K562 (cell line): Measurements from ENCODE around the gene RGS12. TPM values are rescaled to one million over a fixed set of nuclear protein-coding genes. Genes with fewer than 3 reads are reported as not detected.

ENCODE experiments used
- ATAC-seq: fragments of 200-7000 bp; cut with Tn5 transposase; 3 replicates; pipeline ENCODE4 v1.9.1; 2020; ENCODE audit warnings: moderate library complexity
- BruUV-seq: library from RNA; stranded (reverse); fragments of 400-500 nt; replicated peaks from 2 replicates; lab custom pipeline; 2021; lab: Mats Ljungman, UMichigan
- CTCF ChIA-PET: fragments of 300-600 bp; formaldehyde crosslinking; extraction: SDS; loops from one replicate; lab custom pipeline; 2021; ENCODE audit warnings: low intra/inter-chr PET ratio; lab: Yijun Ruan, JAX
- POLR2A ChIA-PET: fragments of 300-600, 350-650 bp; sonication (Branson Sonifier 250); formaldehyde crosslinking; extraction: SDS; loops from one replicate; lab custom pipeline; 2021; ENCODE audit warnings: antibody characterized with exemption, inconsistent platforms; lab: Yijun Ruan, JAX
- DNase-seq, 4 experiments: peaks; one replicate each; pipeline versions ENCODE4 v3.0.0 to v3.0.0-alpha.2; 2011 to 2018; ENCODE audit warnings: low spot score in 3 of 4, mixed read lengths in 3 of 4; ENCODE audit errors: extremely low read depth in 1 of 4
- FAIRE-seq: peaks from 2 replicates; lab custom pipeline; 2011; peaks lifted over from hg19 to GRCh38; lab: Jason Lieb, UNC
- H2AFZ ChIP-seq: 2 replicates; pipeline ENCODE4 v1.6.0; 2011; ENCODE audit warnings: low read depth, low read length, control low read depth, inconsistent platforms
- H3K27ac ChIP-seq: fragments of 200-600 bp; 3 replicates; pipeline ENCODE4 v1.8.0; 2011; ENCODE audit warnings: low read depth, mild to moderate bottlenecking, control low read depth, inconsistent platforms, low read length, moderate library complexity, mixed read lengths; ENCODE audit errors: extremely low read depth
- H3K27me3 ChIP-seq, 2 experiments: fragments of 300-600 bp in 1 of 2; 2 replicates in 1 of 2; 3 replicates in 1 of 2; pipeline versions ENCODE4 v1.6.0 to v1.8.0; 2011; ENCODE audit warnings: inconsistent platforms in 2 of 2, low read length in 2 of 2, mild to moderate bottlenecking in 1 of 2, mixed read lengths in 1 of 2, moderate library complexity in 1 of 2; ENCODE audit not compliant: control insufficient read depth in 2 of 2, insufficient read depth in 2 of 2
- H3K36me3 ChIP-seq: fragments of 300-600 bp; 3 replicates; pipeline ENCODE4 v1.8.0; 2011; ENCODE audit warnings: mild to moderate bottlenecking, low read length, inconsistent platforms; ENCODE audit not compliant: control insufficient read depth, insufficient read depth
- H3K4me1 ChIP-seq, 2 experiments: fragments of 200-600 bp in 1 of 2; replicated peaks in 1 of 2; 2 replicates in 1 of 2; 3 replicates in 1 of 2; pipeline versions ENCODE4 v1.5.1 to v1.8.0; 2011; ENCODE audit warnings: inconsistent platforms in 2 of 2, low read length in 2 of 2, mild to moderate bottlenecking in 1 of 2, mixed read lengths in 1 of 2, moderate library complexity in 1 of 2; ENCODE audit not compliant: control insufficient read depth in 2 of 2, insufficient read depth in 2 of 2
- H3K4me2 ChIP-seq: 2 replicates; pipeline ENCODE4 v1.6.1; 2011; ENCODE audit warnings: low read length, control low read depth, inconsistent platforms, mixed read lengths; ENCODE audit not compliant: insufficient read depth
- H3K4me3 ChIP-seq: fragments of 200-600 bp; sonication (generic), shearing (Covaris generic); 2 replicates; pipeline ENCODE4 v1.5.1; 2016; ENCODE audit warnings: control low read depth, inconsistent platforms
- H3K79me2 ChIP-seq: fragments of 200-600 bp; 3 replicates; pipeline ENCODE4 v1.8.0; 2011; ENCODE audit warnings: low read length, inconsistent platforms; ENCODE audit not compliant: control insufficient read depth, insufficient read depth
- H3K9ac ChIP-seq, 2 experiments: 2 replicates each; pipeline versions ENCODE4 v1.6.0 to v1.6.1; 2011; ENCODE audit warnings: low read depth in 2 of 2, low read length in 2 of 2, control low read depth in 1 of 2, inconsistent platforms in 1 of 2, mild to moderate bottlenecking in 1 of 2, mixed read lengths in 1 of 2; ENCODE audit not compliant: insufficient read depth in 1 of 2
- H3K9me1 ChIP-seq: one replicate; pipeline ENCODE4 v1.6.0; 2011; ENCODE audit warnings: inconsistent platforms, mild to moderate bottlenecking, low read length, moderate library complexity; ENCODE audit not compliant: control insufficient read depth, insufficient read depth
- H3K9me3 ChIP-seq: replicated peaks from 2 replicates; pipeline ENCODE4 v1.5.1; 2011; ENCODE audit warnings: low read depth, low read length, inconsistent platforms; ENCODE audit not compliant: control insufficient read depth, insufficient read depth
- H4K20me1 ChIP-seq: replicated peaks from 2 replicates; pipeline ENCODE4 v1.6.1; 2011; ENCODE audit warnings: low read length, inconsistent platforms, mixed read lengths; ENCODE audit not compliant: control insufficient read depth, insufficient read depth
- RFX1 ChIP-seq: fragments of 450-650 bp; IDR thresholded peaks from 2 replicates; pipeline ENCODE4 v1.6.1; 2016; ENCODE audit warnings: mild to moderate bottlenecking, moderate library complexity
- SETDB1 ChIP-seq: IDR thresholded peaks from one replicate; pipeline ENCODE4 v1.6.1; 2012; ENCODE audit warnings: low read length, control low read depth, inconsistent platforms
- TSHZ1 ChIP-seq: fragments of 250-450 bp; sonication (Bioruptor Pico); IDR thresholded peaks from 2 replicates; pipeline ENCODE4 v1.4.0; 2020; ENCODE audit warnings: mild to moderate bottlenecking, moderate library complexity
- WGBS: fragments of 100-300 bp; shearing (Covaris generic); methylation state at CpG from one replicate; pipeline ENCODE4 v1.1.6; 2016; ENCODE audit warnings: low coverage, mixed read lengths; ENCODE audit not compliant: insufficient coverage; ENCODE audit errors: missing lambda C conversion rate; 5-methylcytosine and 5-hydroxymethylcytosine counted together
- in situ Hi-C: fragments of 300-500 bp; cut with MboI; formaldehyde crosslinking; loops from 4 replicates; pipeline ENCODE4 v1.15.0; 2018; ENCODE audit warnings: inconsistent platforms, mixed read lengths
- intact Hi-C: fragments of 100-400 bp; cut with micrococcal nuclease; formaldehyde crosslinking; loops from 2 replicates; pipeline ENCODE4 v1.14.2; 2022
- polyA plus RNA-seq, 8 experiments: library from polyadenylated mRNA; depleted of rRNA in 4 of 8; stranded (reverse) in 5 of 8; unstranded in 3 of 8; fragments of >200 nt; fragmentation: Nextera tagmentation in 2 of 8; fragmentation: Illumina TruSeq in 1 of 8; extraction: Ambion mirVana in 2 of 8; extraction: Trizol in 1 of 8; gene quantifications; 2 replicates each; pipeline versions ENCODE4 v1.2.1 to v1.2.3, GENCODE V29; 2011 to 2014; ENCODE audit warnings: inconsistent platforms in 1 of 8, missing spikeins in 1 of 8
- total RNA-seq, 7 experiments: library from RNA; depleted of rRNA in 6 of 7; stranded (reverse); fragments of >200 nt in 6 of 7; fragmentation: Illumina TruSeq in 2 of 7; extraction: Trizol in 2 of 7; gene quantifications; 2 replicates each; pipeline versions ENCODE4 v1.2.1 to v1.2.3, GENCODE V29; 2011 to 2021; ENCODE audit warnings: low replicate concordance in 1 of 7

The RGS12 gene
- total and polyA plus RNA-seq, 9 of the 15 experiments (the other 6 are each of a cell fraction or from before 2014, with no cell fraction given), result 0.30 to 8.8 (median 5.5) TPM

DNA sequence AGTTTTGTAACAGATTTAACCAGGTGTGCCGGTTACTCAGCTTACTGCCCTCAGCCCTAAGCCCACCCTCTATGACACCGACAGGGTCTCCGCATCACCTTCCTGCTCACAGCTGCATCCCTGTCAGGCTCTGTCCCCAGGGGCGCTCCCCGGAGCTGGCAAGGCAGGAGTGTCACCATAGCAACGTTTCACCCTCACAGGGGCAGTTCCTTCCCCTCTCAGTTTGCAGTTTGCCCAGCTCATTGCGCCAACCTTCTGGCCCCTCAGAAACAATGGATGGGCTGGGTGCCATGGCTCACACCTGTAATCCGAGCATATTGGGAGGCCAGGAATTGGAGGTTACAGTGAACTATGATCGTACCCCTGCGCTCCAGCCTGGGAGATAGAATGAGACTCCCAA is 42.6 kb downstream of the RGS12 start:
- Histone ChIP-seq H2AFZ (no peak overlapping the region), H3K9ac (no peak overlapping the region), H3K27ac (no peak overlapping the region), H3K27me3 (peaks cover 0 to 32% of the 10 kb centered on the region in 2 experiments; a peak in 2 of 5 replicates), H3K9me1 (peaks cover under 1% of the 10 kb centered on the region), H3K36me3 (no peaks in the 10 kb centered on the region), H3K9me3 (no peaks in the 10 kb centered on the region), H3K79me2 (no peaks in the 10 kb centered on the region), H3K4me3 (no peak overlapping the region), H4K20me1 (peaks cover 13% of the 10 kb centered on the region; the same call in 1 of the 2 replicates), H3K4me2 (no peak overlapping the region), H3K4me1 (peaks cover 0 to 7% of the 10 kb centered on the region in 2 experiments; a peak in 1 of 5 replicates)
- FAIRE-seq, result no peak
- POLR2A ChIA-PET, result interaction anchor here (0.8 kb wide), 1 partner anchor 10 kb away, joined by 4 read pairs; no protein-coding TSS in a partner anchor
- no TSS peak for BruUV-seq
- 43% methylated on average over 10 of the region's 10 CpGs for WGBS
- TF ChIP-seq RFX1, result peak; percentile 32; the same call in 1 of the 2 replicates
- no peak for TF ChIP-seq SETDB1
- in situ Hi-C loops (no loop called here), intact Hi-C loops (no loop called here)
- no peak for ATAC-seq
- DNase-seq, result peak in 1 of 4 experiments; percentile 1
- CTCF ChIA-PET, result no interaction called here

DNA sequence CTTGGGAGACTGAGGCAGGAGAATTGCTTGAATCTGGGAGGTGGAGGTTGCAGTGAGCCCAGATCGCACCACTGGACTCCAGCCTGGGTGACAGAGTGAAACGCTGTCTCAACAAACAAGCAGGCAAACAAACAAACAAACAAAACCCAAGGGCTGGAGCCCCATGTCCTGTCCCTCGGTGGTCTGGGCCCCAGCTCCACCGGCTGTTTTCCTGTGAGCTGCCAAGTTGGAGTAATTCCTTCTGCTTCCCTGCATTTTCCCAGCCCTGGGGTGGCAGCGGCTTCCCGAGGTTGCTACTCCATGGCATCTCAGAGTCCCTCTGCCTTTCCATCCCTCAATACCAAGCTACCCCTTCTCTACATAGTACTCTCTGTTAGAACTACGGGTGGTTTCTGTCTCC is 43.2 kb downstream of the RGS12 start:
- H3K9me3 ChIP-seq, result no peaks in the 10 kb centered on the region
- H3K27me3 ChIP-seq, result peaks cover 0 to 33% of the 10 kb centered on the region in 2 experiments; a peak in 2 of 5 replicates
- no peak for ATAC-seq
- no peak overlapping the region for H3K9ac ChIP-seq
- ChIA-PET CTCF (no interaction called here), POLR2A (interaction anchor here (0.8 kb wide), 1 partner anchor 1198 kb away, joined by 3 read pairs; no protein-coding TSS in a partner anchor)
- peaks cover 0 to 13% of the 10 kb centered on the region in 2 experiments; a peak in 2 of 5 replicates for H3K4me1 ChIP-seq
- H3K4me3 ChIP-seq, result no peak overlapping the region
- peaks cover 2% of the 10 kb centered on the region for H3K9me1 ChIP-seq
- no peak overlapping the region for H3K27ac ChIP-seq
- H3K4me2 ChIP-seq, result no peak overlapping the region
- H4K20me1 ChIP-seq, result peaks cover 10% of the 10 kb centered on the region; the same call in 1 of the 2 replicates
- intact Hi-C loops (no loop called here), in situ Hi-C loops (no loop called here)
- 23% methylated on average over 6 of the region's 7 CpGs for WGBS
- no peaks in the 10 kb centered on the region for H3K36me3 ChIP-seq
- H3K79me2 ChIP-seq, result no peaks in the 10 kb centered on the region
- BruUV-seq, result no TSS peak
- no peak for FAIRE-seq
- DNase-seq, result no peak
- H2AFZ ChIP-seq, result no peak overlapping the region
- no peak for TF ChIP-seq TSHZ1
